Mucosa of stomach (tissue), 1 donor: ENCODE data around the gene UGT1A3.

ENCODE experiments used
- H3K27me3 ChIP-seq: one replicate; pipeline ENCODE4 v1.7.0; 2013; ENCODE audit warnings: mild to moderate bottlenecking, low read length; ENCODE audit not compliant: control insufficient read depth, insufficient read depth
- H3K36me3 ChIP-seq: one replicate; pipeline ENCODE4 v1.7.0; 2013; ENCODE audit warnings: low read length; ENCODE audit not compliant: control insufficient read depth, insufficient read depth
- H3K4me1 ChIP-seq: one replicate; pipeline ENCODE4 v1.7.0; 2013; ENCODE audit warnings: mild to moderate bottlenecking, low read length; ENCODE audit not compliant: control insufficient read depth, insufficient read depth
- H3K4me3 ChIP-seq: one replicate; pipeline ENCODE4 v1.7.0; 2013; ENCODE audit warnings: low read length
- H3K9ac ChIP-seq: one replicate; pipeline ENCODE4 v1.7.0; 2013; ENCODE audit warnings: mild to moderate bottlenecking, low read length, moderate library complexity
- H3K9me3 ChIP-seq: one replicate; pipeline ENCODE4 v1.7.0; 2013; ENCODE audit warnings: mild to moderate bottlenecking, low read length, moderate library complexity; ENCODE audit not compliant: control insufficient read depth
- donor health status: Pancreatic carcinoma.

Gene UGT1A3

GRCh38 chr2:233764761-233765160 lies 35.9 kb downstream of the UGT1A3 start:
- no peak overlapping the region for H3K9ac ChIP-seq
- H3K27me3 ChIP-seq = no peaks in the 10 kb centered on the region
- no peaks in the 10 kb centered on the region for H3K36me3 ChIP-seq
- H3K4me3 ChIP-seq = no peak overlapping the region
- H3K4me1 ChIP-seq = peaks cover 45% of the 10 kb centered on the region
- no peaks in the 10 kb centered on the region for H3K9me3 ChIP-seq

- Histone ChIP-seq H3K27me3 (no peaks in the 10 kb centered on the region), H3K4me3 (no peak overlapping the region), H3K36me3 (no peaks in the 10 kb centered on the region), H3K4me1 (peaks cover 29% of the 10 kb centered on the region), H3K9me3 (no peaks in the 10 kb centered on the region), H3K9ac (no peak overlapping the region)
Observed at GRCh38 chr2:233766416-233766815, 37.6 kb downstream of the UGT1A3 start.

GRCh38 chr2:233768076-233768475 lies 39.2 kb downstream of the UGT1A3 start:
- H3K9ac ChIP-seq = no peak overlapping the region
- peaks cover 19% of the 10 kb centered on the region for H3K4me1 ChIP-seq
- H3K9me3 ChIP-seq = no peaks in the 10 kb centered on the region
- no peaks in the 10 kb centered on the region for H3K27me3 ChIP-seq
- H3K4me3 ChIP-seq = no peak overlapping the region
- H3K36me3 ChIP-seq = no peaks in the 10 kb centered on the region

- H3K36me3 ChIP-seq = no peaks in the 10 kb centered on the region
- H3K9me3 ChIP-seq = no peaks in the 10 kb centered on the region
- no peak overlapping the region for H3K9ac ChIP-seq
- no peak overlapping the region for H3K4me3 ChIP-seq
- no peaks in the 10 kb centered on the region for H3K27me3 ChIP-seq
- H3K4me1 ChIP-seq = peaks cover 10% of the 10 kb centered on the region
Observed at GRCh38 chr2:233769260-233769659, 40.4 kb downstream of the UGT1A3 start.

- Histone ChIP-seq H3K36me3 (no peaks in the 10 kb centered on the region), H3K4me3 (no peak overlapping the region), H3K4me1 (no peaks in the 10 kb centered on the region), H3K27me3 (no peaks in the 10 kb centered on the region), H3K9me3 (no peaks in the 10 kb centered on the region), H3K9ac (no peak overlapping the region)
Observed at GRCh38 chr2:233772153-233772552, 43.3 kb downstream of the UGT1A3 start.

GRCh38 chr2:233772583-233772982 lies 43.7 kb downstream of the UGT1A3 start:
- H3K4me3 ChIP-seq = no peak overlapping the region
- no peak overlapping the region for H3K9ac ChIP-seq
- no peaks in the 10 kb centered on the region for H3K4me1 ChIP-seq
- no peaks in the 10 kb centered on the region for H3K9me3 ChIP-seq
- no peaks in the 10 kb centered on the region for H3K36me3 ChIP-seq
- H3K27me3 ChIP-seq = no peaks in the 10 kb centered on the region

GRCh38 chr2:233773854-233774253 lies 45.0 kb downstream of the UGT1A3 start:
- no peaks in the 10 kb centered on the region for H3K4me1 ChIP-seq
- no peaks in the 10 kb centered on the region for H3K9me3 ChIP-seq
- no peak overlapping the region for H3K9ac ChIP-seq
- no peaks in the 10 kb centered on the region for H3K36me3 ChIP-seq
- no peak overlapping the region for H3K4me3 ChIP-seq
- H3K27me3 ChIP-seq = no peaks in the 10 kb centered on the region

GRCh38 chr2:233775414-233775813 lies 46.6 kb downstream of the UGT1A3 start:
- no peaks in the 10 kb centered on the region for H3K9me3 ChIP-seq
- H3K36me3 ChIP-seq = no peaks in the 10 kb centered on the region
- H3K27me3 ChIP-seq = no peaks in the 10 kb centered on the region
- no peak overlapping the region for H3K9ac ChIP-seq
- no peak overlapping the region for H3K4me3 ChIP-seq
- H3K4me1 ChIP-seq = no peaks in the 10 kb centered on the region

- no peaks in the 10 kb centered on the region for H3K27me3 ChIP-seq
- H3K9ac ChIP-seq = no peak within 1 kb of the TSS
- H3K4me3 ChIP-seq = no peak within 1 kb of the TSS
- no peaks in the 10 kb centered on the region for H3K4me1 ChIP-seq
- H3K36me3 ChIP-seq = no peaks in the 10 kb centered on the region
- no peaks in the 10 kb centered on the region for H3K9me3 ChIP-seq
Observed at GRCh38 chr2:233778030-233778429, 49.2 kb downstream of the UGT1A3 start, which contains the start of gene MROH2A. Gene MROH2A (plus strand): TSS chr2:233778330. CDS start chr2:233779359, 1,029 bp downstream.

- Histone ChIP-seq H3K9me3 (no peaks in the 10 kb centered on the region), H3K9ac (no peak overlapping the region), H3K4me1 (no peaks in the 10 kb centered on the region), H3K27me3 (no peaks in the 10 kb centered on the region), H3K36me3 (no peaks in the 10 kb centered on the region), H3K4me3 (no peak overlapping the region)
Observed at GRCh38 chr2:233779722-233780121, 50.9 kb downstream of the UGT1A3 start.

- Histone ChIP-seq H3K4me1 (no peaks in the 10 kb centered on the region), H3K4me3 (no peak overlapping the region), H3K36me3 (no peaks in the 10 kb centered on the region), H3K9ac (no peak overlapping the region), H3K9me3 (no peaks in the 10 kb centered on the region), H3K27me3 (no peaks in the 10 kb centered on the region)
Observed at GRCh38 chr2:233780771-233781170, 51.9 kb downstream of the UGT1A3 start.

- H3K36me3 ChIP-seq = no peaks in the 10 kb centered on the region
- H3K9ac ChIP-seq = no peak overlapping the region
- H3K27me3 ChIP-seq = no peaks in the 10 kb centered on the region
- no peaks in the 10 kb centered on the region for H3K9me3 ChIP-seq
- H3K4me1 ChIP-seq = no peaks in the 10 kb centered on the region
- H3K4me3 ChIP-seq = no peak overlapping the region
Observed at GRCh38 chr2:233789554-233789953, 60.7 kb downstream of the UGT1A3 start.

- Histone ChIP-seq H3K27me3 (no peaks in the 10 kb centered on the region), H3K9ac (no peak overlapping the region), H3K4me1 (no peaks in the 10 kb centered on the region), H3K4me3 (no peak overlapping the region), H3K36me3 (no peaks in the 10 kb centered on the region), H3K9me3 (no peaks in the 10 kb centered on the region)
Observed at GRCh38 chr2:233791151-233791882, 62.5 kb downstream of the UGT1A3 start.
